Lower leg skin (tissue), 3 donors: ENCODE data around the gene EFL1.

ENCODE experiments used
- CTCF ChIP-seq, 3 donors: fragments of 450-650 bp; IDR thresholded peaks; one replicate each; pipeline ENCODE4 v1.5.1; 2016; ENCODE audit warnings: antibody characterized with exemption in 3 of 3, mild to moderate bottlenecking in 3 of 3, moderate library complexity in 2 of 3
- POLR2A ChIP-seq, 2 donors: fragments of 450-650 bp; IDR thresholded peaks; one replicate each; pipeline ENCODE4 v1.6.1; 2016 to 2017; ENCODE audit warnings: antibody characterized with exemption in 2 of 2, mild to moderate bottlenecking in 1 of 2, moderate library complexity in 1 of 2

GRCh38 chr15:82297546-82297945 lies 35.0 kb upstream of the EFL1 start:
- TF ChIP-seq CTCF (IDR thresholded peaks at IDR 0.05) (no peak), POLR2A (IDR thresholded peaks at IDR 0.05) (no peak)
